IPS DF 6.9 (cell line): ENCODE results near the gene IL1RAPL1.
A peak's percentile ranks its signal among the peaks of the same experiment; 100 is the strongest.

Source experiments
- DNase-seq: peaks from one replicate; pipeline ENCODE4 v3.0.0-alpha.2; 2013; ENCODE audit warnings: low read depth, low spot score
- H3K27ac ChIP-seq: one replicate; pipeline ENCODE4 v1.5.1; 2013; ENCODE audit warnings: low read length, control low read depth
- H3K27me3 ChIP-seq: 2 replicates; pipeline ENCODE4 v1.6.1; 2013; ENCODE audit warnings: mild to moderate bottlenecking, low read length; ENCODE audit not compliant: control insufficient read depth, insufficient read depth
- H3K36me3 ChIP-seq: 2 replicates; pipeline ENCODE4 v1.6.1; 2013; ENCODE audit warnings: low read length; ENCODE audit not compliant: control insufficient read depth, insufficient read depth
- H3K4me1 ChIP-seq: 2 replicates; pipeline ENCODE4 v1.6.1; 2013; ENCODE audit warnings: low read length; ENCODE audit not compliant: control insufficient read depth, insufficient read depth
- H3K4me3 ChIP-seq: 2 replicates; pipeline ENCODE4 v1.5.1; 2013; ENCODE audit warnings: mild to moderate bottlenecking, low read length
- H3K9me3 ChIP-seq: 2 replicates; pipeline ENCODE4 v1.6.1; 2013; ENCODE audit warnings: low read length, inconsistent platforms; ENCODE audit not compliant: control insufficient read depth, insufficient read depth
- WGBS: extraction: QIAGEN DNeasy Blood & Tissue Kit; methylation state at CpG from one replicate; pipeline ENCODE4 v1.1.7; 2013; ENCODE audit warnings: mixed read lengths, missing lambda C conversion rate; ENCODE audit not compliant: insufficient read length, insufficient coverage; 5-methylcytosine and 5-hydroxymethylcytosine counted together

Gene IL1RAPL1

GRCh38 chrX:28585767-28586166 lies 1.5 kb upstream of the IL1RAPL1 start:
- H3K9me3 ChIP-seq = no peaks in the 10 kb centered on the region
- H3K27ac ChIP-seq = no peak overlapping the region
- no peaks in the 10 kb centered on the region for H3K27me3 ChIP-seq
- H3K36me3 ChIP-seq = no peaks in the 10 kb centered on the region
- DNase-seq = no peak
- WGBS = no CpG with 5 or more reads among the region's 10 CpGs
- peak overlapping the region; percentile 26; the same call in 1 of the 2 replicates for H3K4me3 ChIP-seq
- H3K4me1 ChIP-seq = no peaks in the 10 kb centered on the region

- peak overlapping the region; percentile 12; the same call in 1 of the 2 replicates for H3K4me3 ChIP-seq
Observed at GRCh38 chrX:28586286-28586685, 960 bp upstream of the IL1RAPL1 start.

DNA sequence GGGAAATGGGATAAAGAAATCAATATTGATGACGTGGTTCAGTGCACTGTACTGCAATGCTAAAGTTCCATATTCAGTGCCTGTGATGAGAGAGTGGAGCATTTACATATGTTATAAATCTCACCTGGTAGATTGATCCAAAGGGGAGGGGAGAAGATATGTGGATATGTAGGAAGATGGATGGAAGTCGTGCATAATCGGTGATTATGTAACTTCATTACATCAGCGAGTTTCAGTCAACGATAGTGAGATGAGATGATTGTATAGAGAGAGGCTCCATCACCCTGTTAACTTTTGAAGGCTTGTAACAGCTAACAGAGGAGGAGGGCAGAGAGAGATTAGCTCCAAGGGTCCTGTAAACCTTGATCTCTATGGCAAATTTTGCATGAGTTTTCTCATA lies 1.8 kb downstream of the IL1RAPL1 start:
- 100% methylated on average over 3 of the region's 5 CpGs for WGBS
- Histone ChIP-seq H3K4me1 (no peaks in the 10 kb centered on the region), H3K27me3 (no peaks in the 10 kb centered on the region), H3K36me3 (no peaks in the 10 kb centered on the region), H3K27ac (no peak overlapping the region), H3K9me3 (no peaks in the 10 kb centered on the region), H3K4me3 (no peak overlapping the region)
- no peak for DNase-seq

More at GRCh38 chrX:28586286-28586685, 960 bp upstream of the IL1RAPL1 start:
- Histone ChIP-seq H3K36me3 (no peaks in the 10 kb centered on the region), H3K27me3 (no peaks in the 10 kb centered on the region), H3K27ac (no peak overlapping the region), H3K9me3 (no peaks in the 10 kb centered on the region), H3K4me1 (no peaks in the 10 kb centered on the region)
- no CpG with 5 or more reads among the region's 9 CpGs for WGBS
- DNase-seq = peak; percentile 18

DNA sequence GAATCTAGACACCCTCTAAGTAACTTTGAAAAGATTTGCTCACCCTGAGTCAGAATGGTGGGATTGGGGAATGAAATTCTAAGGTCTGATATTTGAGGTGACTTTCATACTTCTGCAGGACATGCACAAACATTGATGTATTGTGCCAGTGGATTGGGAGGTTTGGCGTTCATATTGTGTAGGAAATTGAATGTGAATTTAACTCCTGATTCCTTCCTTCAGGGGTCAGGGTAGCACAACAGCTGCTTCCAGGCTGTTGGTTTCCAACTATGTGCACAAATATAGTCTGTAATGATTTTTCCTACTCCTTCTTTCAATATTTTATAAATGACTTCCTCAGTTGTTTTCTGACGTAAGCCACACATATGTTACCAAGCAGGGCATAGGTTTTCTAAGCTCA lies 3.1 kb downstream of the IL1RAPL1 start:
- H3K4me3 ChIP-seq = no peak overlapping the region
- H3K9me3 ChIP-seq = no peaks in the 10 kb centered on the region
- no CpG with 5 or more reads among the region's 2 CpGs for WGBS
- no peaks in the 10 kb centered on the region for H3K27me3 ChIP-seq
- no peak overlapping the region for H3K27ac ChIP-seq
- H3K36me3 ChIP-seq = no peaks in the 10 kb centered on the region
- DNase-seq = no peak
- no peaks in the 10 kb centered on the region for H3K4me1 ChIP-seq

DNA sequence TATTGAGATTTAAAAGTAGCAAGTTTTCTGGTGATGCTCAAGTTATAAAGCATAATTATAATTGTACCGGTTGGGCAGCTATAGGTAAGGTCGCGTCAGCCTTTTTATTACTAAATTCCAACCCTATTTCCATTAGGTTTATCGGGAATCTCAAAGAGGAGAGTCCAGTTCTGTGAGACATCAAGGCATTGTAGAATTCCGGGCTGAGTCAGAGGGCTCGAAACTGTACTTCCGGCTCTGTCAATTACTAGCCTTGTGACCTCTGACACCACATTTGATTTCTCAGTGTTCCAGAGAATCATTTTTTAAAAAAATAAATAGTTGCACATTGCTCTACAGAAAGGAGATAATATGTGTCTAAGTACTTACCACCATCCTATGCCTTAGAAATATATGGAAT lies 4.3 kb downstream of the IL1RAPL1 start:
- Histone ChIP-seq H3K9me3 (no peaks in the 10 kb centered on the region), H3K27me3 (no peaks in the 10 kb centered on the region), H3K4me3 (no peak overlapping the region), H3K27ac (no peak overlapping the region), H3K36me3 (no peaks in the 10 kb centered on the region), H3K4me1 (no peaks in the 10 kb centered on the region)
- DNase-seq = no peak
- WGBS = no CpG with 5 or more reads among the region's 7 CpGs

- H3K9me3 ChIP-seq = no peaks in the 10 kb centered on the region
- no peak overlapping the region for H3K4me3 ChIP-seq
- WGBS = no CpG with 5 or more reads among the region's 3 CpGs
- no peaks in the 10 kb centered on the region for H3K4me1 ChIP-seq
- H3K27me3 ChIP-seq = no peaks in the 10 kb centered on the region
- no peak for DNase-seq
- no peaks in the 10 kb centered on the region for H3K36me3 ChIP-seq
- H3K27ac ChIP-seq = no peak overlapping the region
Observed at GRCh38 chrX:28595346-28595745, 8.1 kb downstream of the IL1RAPL1 start.

GRCh38 chrX:28599957-28600356 lies 12.7 kb downstream of the IL1RAPL1 start:
- DNase-seq = no peak
- no peak overlapping the region for H3K4me3 ChIP-seq
- H3K36me3 ChIP-seq = no peaks in the 10 kb centered on the region
- no CpG with 5 or more reads among the region's 6 CpGs for WGBS
- H3K27ac ChIP-seq = no peak overlapping the region
- H3K27me3 ChIP-seq = no peaks in the 10 kb centered on the region
- H3K4me1 ChIP-seq = no peaks in the 10 kb centered on the region
- H3K9me3 ChIP-seq = no peaks in the 10 kb centered on the region

DNA sequence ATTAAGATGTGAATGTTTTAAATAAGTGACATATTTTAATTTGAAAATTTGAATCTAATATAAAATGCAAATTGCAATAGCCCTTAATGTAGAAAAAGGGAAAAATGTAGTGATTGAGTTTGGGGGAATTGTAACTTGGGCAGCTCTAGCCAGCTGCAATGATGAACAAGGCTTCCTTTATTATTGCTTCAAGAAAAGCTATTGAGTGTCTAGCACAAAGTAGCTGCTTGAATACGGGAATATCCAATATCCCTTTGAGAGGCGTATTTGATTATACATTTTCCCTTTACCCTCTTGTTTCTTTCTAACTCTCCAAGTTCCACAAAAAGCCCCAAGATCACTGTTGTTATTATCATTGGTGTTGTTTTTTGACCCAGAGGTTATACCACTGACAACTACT lies 21.8 kb downstream of the IL1RAPL1 start:
- H3K36me3 ChIP-seq = no peaks in the 10 kb centered on the region
- no peak for DNase-seq
- no peaks in the 10 kb centered on the region for H3K4me1 ChIP-seq
- H3K27me3 ChIP-seq = no peaks in the 10 kb centered on the region
- H3K27ac ChIP-seq = no peak overlapping the region
- no peaks in the 10 kb centered on the region for H3K9me3 ChIP-seq
- WGBS = no CpG with 5 or more reads among the region's 2 CpGs
- no peak overlapping the region for H3K4me3 ChIP-seq

- DNase-seq = no peak
- Histone ChIP-seq H3K27ac (no peak overlapping the region), H3K4me1 (no peaks in the 10 kb centered on the region), H3K27me3 (no peaks in the 10 kb centered on the region), H3K9me3 (no peaks in the 10 kb centered on the region), H3K36me3 (no peaks in the 10 kb centered on the region), H3K4me3 (no peak overlapping the region)
- WGBS = no CpG with 5 or more reads among the region's 5 CpGs
Observed at GRCh38 chrX:28609917-28610613, 22.8 kb downstream of the IL1RAPL1 start.

DNA sequence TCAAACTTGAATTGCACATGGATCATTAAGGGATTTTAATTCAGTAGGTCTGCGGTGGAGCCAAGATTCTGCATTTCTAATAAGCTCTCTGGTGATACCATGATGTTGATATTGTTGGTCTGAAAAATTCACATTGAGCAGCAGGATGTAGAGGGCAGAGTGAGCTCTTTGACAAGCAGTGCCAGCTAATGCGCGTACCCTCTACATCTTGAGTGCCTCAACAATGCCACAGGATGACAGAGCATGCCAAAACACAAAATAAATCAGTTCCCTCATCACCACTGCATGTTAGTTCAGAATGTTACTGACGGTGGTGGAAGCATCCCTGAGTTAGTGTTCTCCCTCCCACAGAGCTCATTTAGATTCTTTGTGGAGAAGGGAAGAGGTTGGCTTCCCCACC lies 23.5 kb downstream of the IL1RAPL1 start:
- H3K4me1 ChIP-seq = no peaks in the 10 kb centered on the region
- WGBS = no CpG with 5 or more reads among the region's 4 CpGs
- H3K4me3 ChIP-seq = no peak overlapping the region
- no peaks in the 10 kb centered on the region for H3K27me3 ChIP-seq
- no peak for DNase-seq
- no peaks in the 10 kb centered on the region for H3K36me3 ChIP-seq
- no peak overlapping the region for H3K27ac ChIP-seq
- no peaks in the 10 kb centered on the region for H3K9me3 ChIP-seq

DNA sequence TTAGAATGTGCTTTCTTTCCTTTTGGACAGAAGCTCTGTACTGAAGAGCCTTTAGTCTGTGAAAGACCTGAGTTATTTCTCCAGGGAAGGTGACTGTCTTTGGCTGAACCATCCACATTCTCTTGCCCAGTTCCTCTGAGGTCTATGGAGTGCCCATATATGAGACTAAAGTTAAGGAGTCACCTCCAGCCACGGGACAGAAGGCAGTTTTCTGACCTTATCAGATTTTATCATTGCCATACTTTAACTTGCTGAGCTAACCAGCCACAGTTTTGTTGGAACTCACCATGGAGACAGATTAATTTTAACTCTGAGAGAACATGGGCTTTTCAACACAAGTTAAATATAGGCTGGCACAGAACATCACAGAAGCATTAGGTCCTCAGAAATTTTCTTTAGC lies 26.3 kb downstream of the IL1RAPL1 start:
- no peak for DNase-seq
- H3K4me1 ChIP-seq = no peaks in the 10 kb centered on the region

More for the DNA sequence above, 26.3 kb downstream of the IL1RAPL1 start:
- Histone ChIP-seq H3K4me3 (no peak overlapping the region), H3K9me3 (no peaks in the 10 kb centered on the region), H3K36me3 (no peaks in the 10 kb centered on the region), H3K27me3 (no peaks in the 10 kb centered on the region), H3K27ac (no peak overlapping the region)
- no CpG with 5 or more reads among the region's 1 CpG for WGBS
